ENCODE results near the gene BUB3.
"Not testable (repeated sequence)": the region's sequence is repeated elsewhere in the genome, so short reads cannot be mapped to it uniquely, and the experiment has no call there.

The BUB3 gene

GRCh38 chr10:123154711-123155505 lies 706 bp downstream of the BUB3 start:
- no peak for TF ChIP-seq ZNF274 (IDR thresholded peaks at IDR 0.05; ENCODE audit: low read depth, low read length)
- H3K4me3 ChIP-seq (ENCODE audit: low read length) = peak overlapping the region; percentile 87

- peak overlapping the region; percentile 87; the same call in 1 of the 2 replicates for H3K4me3 ChIP-seq (ENCODE audit: low read length)
- no peak for TF ChIP-seq ZNF274 (IDR thresholded peaks at IDR 0.05; ENCODE audit: low read depth, low read length)
Measured at GRCh38 chr10:123156078-123156477, 1.9 kb downstream of the BUB3 start.

- no peak overlapping the region; the same call in 1 of the 2 replicates for H3K4me3 ChIP-seq (ENCODE audit: low read length)
- TF ChIP-seq ZNF274 (IDR thresholded peaks at IDR 0.05; ENCODE audit: low read depth, low read length) = no peak
Measured at GRCh38 chr10:123157210-123157609, 3.0 kb downstream of the BUB3 start.

- TF ChIP-seq ZNF274 (IDR thresholded peaks at IDR 0.05; ENCODE audit: low read depth, low read length) = no peak
- H3K4me3 ChIP-seq (ENCODE audit: low read length) = no peak overlapping the region; the same call in 1 of the 2 replicates
Measured at GRCh38 chr10:123158682-123159081, 4.5 kb downstream of the BUB3 start.

GRCh38 chr10:123160311-123160980 lies 6.2 kb downstream of the BUB3 start:
- H3K4me3 ChIP-seq (ENCODE audit: low read length) = no peak overlapping the region
- TF ChIP-seq ZNF274 (IDR thresholded peaks at IDR 0.05; ENCODE audit: low read depth, low read length) = no peak

GRCh38 chr10:123164319-123164718 lies 10.1 kb downstream of the BUB3 start:
- no peak for TF ChIP-seq ZNF274 (IDR thresholded peaks at IDR 0.05; ENCODE audit: low read depth, low read length)
- H3K4me3 ChIP-seq (ENCODE audit: low read length) = no peak overlapping the region

GRCh38 chr10:123165445-123166072 lies 11.4 kb downstream of the BUB3 start:
- no peak for TF ChIP-seq ZNF274 (IDR thresholded peaks at IDR 0.05; ENCODE audit: low read depth, low read length)
- H3K4me3 ChIP-seq (ENCODE audit: low read length) = no peak overlapping the region

GRCh38 chr10:123166618-123167017 lies 12.4 kb downstream of the BUB3 start:
- TF ChIP-seq ZNF274 (IDR thresholded peaks at IDR 0.05; ENCODE audit: low read depth, low read length) = no peak
- H3K4me3 ChIP-seq (ENCODE audit: low read length) = no peak overlapping the region

- H3K4me3 ChIP-seq (ENCODE audit: low read length) = no peak overlapping the region
- TF ChIP-seq ZNF274 (IDR thresholded peaks at IDR 0.05; ENCODE audit: low read depth, low read length) = no peak
Measured at GRCh38 chr10:123170961-123171360, 16.8 kb downstream of the BUB3 start.

GRCh38 chr10:123171616-123172015 lies 17.4 kb downstream of the BUB3 start:
- H3K4me3 ChIP-seq (ENCODE audit: low read length) = not testable (repeated sequence)

- H3K4me3 ChIP-seq (ENCODE audit: low read length) = no peak overlapping the region
- TF ChIP-seq ZNF274 (IDR thresholded peaks at IDR 0.05; ENCODE audit: low read depth, low read length) = no peak
Measured at GRCh38 chr10:123175389-123176387, 21.5 kb downstream of the BUB3 start.

- not testable (repeated sequence) for H3K4me3 ChIP-seq (ENCODE audit: low read length)
Measured at GRCh38 chr10:123178390-123178789, 24.2 kb downstream of the BUB3 start.

- TF ChIP-seq ZNF274 (IDR thresholded peaks at IDR 0.05; ENCODE audit: low read depth, low read length) = no peak
Measured at GRCh38 chr10:123180101-123181090, 26.2 kb downstream of the BUB3 start.

More at GRCh38 chr10:123180101-123181090, 26.2 kb downstream of the BUB3 start:
- no peak overlapping the region for H3K4me3 ChIP-seq (ENCODE audit: low read length)
